ENCODE results near the gene ADAMTS18.
A peak's percentile ranks its signal among the peaks of the same experiment; 100 is the strongest.

Gene ADAMTS18

GRCh38 chr16:77298418-77299360 lies 136.1 kb downstream of the ADAMTS18 start:
- H2BK5ac ChIP-seq (ENCODE audit: low read length): no peak overlapping the region
- H3K4me1 ChIP-seq (ENCODE audit: control insufficient read depth, low read depth, low read length): no peaks in the 10 kb centered on the region
- peak; percentile 57 for DNase-seq
- no peaks in the 10 kb centered on the region for H3K27me3 ChIP-seq (ENCODE audit: insufficient read depth, low read length, poor library complexity)
- no peak overlapping the region for H3K27ac ChIP-seq (ENCODE audit: low read depth, low read length)
- H3K4me3 ChIP-seq (ENCODE audit: low read length): no peak overlapping the region
- H3K36me3 ChIP-seq (ENCODE audit: control insufficient read depth, insufficient read depth, low read length): no peaks in the 10 kb centered on the region
- H4K8ac ChIP-seq (ENCODE audit: low read depth, low read length): no peak overlapping the region
- H3K4me2 ChIP-seq (ENCODE audit: low read length): no peak overlapping the region
- H2BK15ac ChIP-seq (replicated peaks; ENCODE audit: low read depth): no peak overlapping the region
- H3K4ac ChIP-seq (ENCODE audit: low read depth, low read length): no peak overlapping the region
- no peaks in the 10 kb centered on the region for H3K79me2 ChIP-seq (ENCODE audit: control insufficient read depth, insufficient read depth, low read length)
- no CpG with 5 or more reads among the region's 12 CpGs for WGBS (ENCODE audit: extremely low coverage, insufficient coverage, low lambda C conversion rate)
- H3K56ac ChIP-seq (ENCODE audit: low read length): no peak overlapping the region
- H3K79me1 ChIP-seq (ENCODE audit: low read length): no peaks in the 10 kb centered on the region
- no peak overlapping the region for H3K23ac ChIP-seq (ENCODE audit: low read length)
- no peak overlapping the region for H4K5ac ChIP-seq (ENCODE audit: low read length)
- H2AK5ac ChIP-seq (ENCODE audit: low read length): no peak overlapping the region
- no peak overlapping the region for H3K18ac ChIP-seq (ENCODE audit: low read length)
- no peak overlapping the region for H3K9ac ChIP-seq (ENCODE audit: low read length)
- no peak overlapping the region for H2BK120ac ChIP-seq (ENCODE audit: low read depth, low read length)

DNA sequence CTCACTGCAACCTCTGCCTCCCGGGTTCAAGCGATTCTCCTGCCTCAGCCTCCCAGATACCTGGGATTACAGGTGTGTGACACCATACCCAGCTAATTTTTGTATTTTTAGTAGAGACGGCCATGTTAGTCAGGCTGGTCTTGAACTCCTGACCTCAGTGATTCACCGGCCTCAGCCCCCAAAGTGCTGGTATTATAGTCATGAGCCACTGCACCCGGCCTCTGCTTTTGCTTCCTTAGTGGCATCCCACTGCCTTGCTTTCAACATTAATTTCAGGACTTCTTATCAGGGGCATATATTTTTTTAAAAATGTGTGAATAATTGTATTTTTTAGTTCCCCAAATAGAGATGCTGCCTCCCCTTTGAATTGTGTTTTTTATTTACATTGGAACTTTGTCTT lies 136.8 kb downstream of the ADAMTS18 start:
- Histone ChIP-seq H3K23ac (ENCODE audit: low read length) (no peak overlapping the region), H2AK5ac (ENCODE audit: low read length) (no peak overlapping the region), H3K79me2 (ENCODE audit: control insufficient read depth, insufficient read depth, low read length) (no peaks in the 10 kb centered on the region), H3K4me1 (ENCODE audit: control insufficient read depth, low read depth, low read length) (no peaks in the 10 kb centered on the region), H3K9ac (ENCODE audit: low read length) (no peak overlapping the region), H2BK15ac (replicated peaks; ENCODE audit: low read depth) (no peak overlapping the region), H3K4me3 (ENCODE audit: low read length) (no peak overlapping the region), H3K27ac (ENCODE audit: low read depth, low read length) (no peak overlapping the region), H3K36me3 (ENCODE audit: control insufficient read depth, insufficient read depth, low read length) (no peaks in the 10 kb centered on the region), H2BK120ac (ENCODE audit: low read depth, low read length) (no peak overlapping the region), H4K5ac (ENCODE audit: low read length) (no peak overlapping the region), H3K79me1 (ENCODE audit: low read length) (no peaks in the 10 kb centered on the region), H3K56ac (ENCODE audit: low read length) (no peak overlapping the region), H3K4ac (ENCODE audit: low read depth, low read length) (no peak overlapping the region), H3K4me2 (ENCODE audit: low read length) (no peak overlapping the region), H4K8ac (ENCODE audit: low read depth, low read length) (no peak overlapping the region), H3K27me3 (ENCODE audit: insufficient read depth, low read length, poor library complexity) (no peaks in the 10 kb centered on the region), H2BK5ac (ENCODE audit: low read length) (no peak overlapping the region), H3K18ac (ENCODE audit: low read length) (no peak overlapping the region)
- no CpG with 5 or more reads among the region's 5 CpGs for whole genome bisulfite sequencing (ENCODE audit: extremely low coverage, insufficient coverage, low lambda C conversion rate)
- no peak for DNase-seq

DNA sequence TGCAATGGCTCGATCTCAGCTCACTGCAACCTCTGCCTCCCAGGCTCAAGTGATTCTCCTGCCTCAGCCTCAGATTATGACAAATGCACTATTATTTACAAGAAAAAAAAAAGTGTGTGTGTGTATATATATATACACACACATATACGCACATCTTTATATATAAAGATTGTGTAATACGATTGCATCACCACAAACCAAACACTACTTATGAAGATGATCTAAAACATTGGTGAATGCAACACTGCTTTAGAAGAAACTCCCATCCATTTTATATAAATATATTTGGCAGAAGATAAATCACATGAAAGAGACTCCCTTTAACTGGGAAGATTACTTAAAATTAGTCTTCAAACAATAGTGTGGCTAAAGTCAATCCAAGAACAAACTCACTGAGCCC lies 138.9 kb downstream of the ADAMTS18 start:
- H3K4me2 ChIP-seq (ENCODE audit: low read length): no peak overlapping the region
- WGBS (ENCODE audit: extremely low coverage, insufficient coverage, low lambda C conversion rate): no CpG with 5 or more reads among the region's 3 CpGs

GRCh38 chr16:77290451-77291115 lies 144.3 kb downstream of the ADAMTS18 start:
- Histone ChIP-seq H2BK5ac (ENCODE audit: low read length) (no peak overlapping the region), H3K79me1 (ENCODE audit: low read length) (no peaks in the 10 kb centered on the region), H3K4ac (ENCODE audit: low read depth, low read length) (no peak overlapping the region), H3K56ac (ENCODE audit: low read length) (no peak overlapping the region), H3K27ac (ENCODE audit: low read depth, low read length) (no peak overlapping the region), H2BK15ac (replicated peaks; ENCODE audit: low read depth) (no peak overlapping the region), H4K5ac (ENCODE audit: low read length) (no peak overlapping the region), H3K18ac (ENCODE audit: low read length) (no peak overlapping the region), H3K79me2 (ENCODE audit: control insufficient read depth, insufficient read depth, low read length) (no peaks in the 10 kb centered on the region), H2AK5ac (ENCODE audit: low read length) (no peak overlapping the region), H3K4me1 (ENCODE audit: control insufficient read depth, low read depth, low read length) (no peaks in the 10 kb centered on the region), H2BK120ac (ENCODE audit: low read depth, low read length) (no peak overlapping the region), H3K9ac (ENCODE audit: low read length) (no peak overlapping the region), H3K4me3 (ENCODE audit: low read length) (no peak overlapping the region), H3K23ac (ENCODE audit: low read length) (no peak overlapping the region), H3K27me3 (ENCODE audit: insufficient read depth, low read length, poor library complexity) (no peaks in the 10 kb centered on the region), H4K8ac (ENCODE audit: low read depth, low read length) (no peak overlapping the region), H3K4me2 (ENCODE audit: low read length) (no peak overlapping the region), H3K36me3 (ENCODE audit: control insufficient read depth, insufficient read depth, low read length) (no peaks in the 10 kb centered on the region)
- WGBS (ENCODE audit: extremely low coverage, insufficient coverage, low lambda C conversion rate): no CpG with 5 or more reads among the region's 10 CpGs
- no peak for DNase-seq

More for the DNA sequence above, 138.9 kb downstream of the ADAMTS18 start:
- H4K5ac ChIP-seq (ENCODE audit: low read length): no peak overlapping the region
- H3K18ac ChIP-seq (ENCODE audit: low read length): no peak overlapping the region
- no peaks in the 10 kb centered on the region for H3K79me1 ChIP-seq (ENCODE audit: low read length)
- no peak overlapping the region for H3K27ac ChIP-seq (ENCODE audit: low read depth, low read length)
- no peak overlapping the region for H2BK120ac ChIP-seq (ENCODE audit: low read depth, low read length)
- no peak overlapping the region for H3K23ac ChIP-seq (ENCODE audit: low read length)
- no peaks in the 10 kb centered on the region for H3K36me3 ChIP-seq (ENCODE audit: control insufficient read depth, insufficient read depth, low read length)
- H2AK5ac ChIP-seq (ENCODE audit: low read length): no peak overlapping the region
- no peak overlapping the region for H4K8ac ChIP-seq (ENCODE audit: low read depth, low read length)
- H3K27me3 ChIP-seq (ENCODE audit: insufficient read depth, low read length, poor library complexity): no peaks in the 10 kb centered on the region
- no peak for DNase-seq
- H2BK5ac ChIP-seq (ENCODE audit: low read length): no peak overlapping the region
- no peak overlapping the region for H3K9ac ChIP-seq (ENCODE audit: low read length)
- no peak overlapping the region for H3K4me3 ChIP-seq (ENCODE audit: low read length)
- H2BK15ac ChIP-seq (replicated peaks; ENCODE audit: low read depth): no peak overlapping the region
- no peaks in the 10 kb centered on the region for H3K79me2 ChIP-seq (ENCODE audit: control insufficient read depth, insufficient read depth, low read length)
- H3K4me1 ChIP-seq (ENCODE audit: control insufficient read depth, low read depth, low read length): no peaks in the 10 kb centered on the region
- H3K4ac ChIP-seq (ENCODE audit: low read depth, low read length): no peak overlapping the region
- H3K56ac ChIP-seq (ENCODE audit: low read length): no peak overlapping the region

GRCh38 chr16:77289331-77289809 lies 145.5 kb downstream of the ADAMTS18 start:
- Histone ChIP-seq H4K5ac (ENCODE audit: low read length) (no peak overlapping the region), H2BK120ac (ENCODE audit: low read depth, low read length) (no peak overlapping the region), H3K79me1 (ENCODE audit: low read length) (no peaks in the 10 kb centered on the region), H3K27me3 (ENCODE audit: insufficient read depth, low read length, poor library complexity) (no peaks in the 10 kb centered on the region), H2AK5ac (ENCODE audit: low read length) (no peak overlapping the region), H3K18ac (ENCODE audit: low read length) (no peak overlapping the region), H3K27ac (ENCODE audit: low read depth, low read length) (no peak overlapping the region), H3K9ac (ENCODE audit: low read length) (no peak overlapping the region), H3K79me2 (ENCODE audit: control insufficient read depth, insufficient read depth, low read length) (no peaks in the 10 kb centered on the region), H3K56ac (ENCODE audit: low read length) (no peak overlapping the region), H2BK5ac (ENCODE audit: low read length) (no peak overlapping the region), H3K4ac (ENCODE audit: low read depth, low read length) (no peak overlapping the region), H3K4me3 (ENCODE audit: low read length) (no peak overlapping the region), H2BK15ac (replicated peaks; ENCODE audit: low read depth) (no peak overlapping the region), H3K36me3 (ENCODE audit: control insufficient read depth, insufficient read depth, low read length) (no peaks in the 10 kb centered on the region), H3K23ac (ENCODE audit: low read length) (no peak overlapping the region), H4K8ac (ENCODE audit: low read depth, low read length) (no peak overlapping the region), H3K4me2 (ENCODE audit: low read length) (no peak overlapping the region), H3K4me1 (ENCODE audit: control insufficient read depth, low read depth, low read length) (no peaks in the 10 kb centered on the region)
- peak; percentile 84 for DNase-seq
- no CpG with 5 or more reads among the region's 2 CpGs for WGBS (ENCODE audit: extremely low coverage, insufficient coverage, low lambda C conversion rate)
